GM12878 (cell line): ENCODE measurements around the gene ELMOD2. TPM values are rescaled to one million over a fixed set of nuclear protein-coding genes. Genes with fewer than 3 reads are reported as not detected.

Experiments used
- CBFB ChIP-seq: IDR thresholded peaks from 2 replicates; pipeline ENCODE4 v1.6.1; 2016; ENCODE audit warnings: antibody characterized with exemption, low read depth
- CUX1 ChIP-seq: IDR thresholded peaks from 2 replicates; pipeline ENCODE4 v1.6.1; 2012; ENCODE audit warnings: improper control_type of control experiment, low read depth, low read length; ENCODE audit not compliant: insufficient replicate concordance
- EZH2 ChIP-seq: IDR thresholded peaks from 2 replicates; pipeline ENCODE4 v1.6.1; 2012; ENCODE audit warnings: low read depth, mild to moderate bottlenecking, control low read depth, inconsistent platforms, low read length, borderline replicate concordance; ENCODE audit not compliant: control insufficient read depth
- FOS ChIP-seq: IDR thresholded peaks from 3 replicates; pipeline ENCODE4 v1.6.1; 2011; ENCODE audit warnings: borderline replicate concordance; ENCODE audit not compliant: insufficient read length; ENCODE audit errors: extremely low read depth
- HDGF ChIP-seq: fragments of 450-650 bp; IDR thresholded peaks from 2 replicates; pipeline ENCODE4 v1.6.1; 2016; ENCODE audit warnings: antibody characterized with exemption
- MAX ChIP-seq: IDR thresholded peaks from 2 replicates; pipeline ENCODE4 v1.6.1; 2012; ENCODE audit warnings: low read depth, low read length, improper control_type of control experiment
- MLLT1 ChIP-seq: fragments of 450-650 bp; IDR thresholded peaks from 2 replicates; pipeline ENCODE4 v1.6.1; 2016; ENCODE audit warnings: mild to moderate bottlenecking
- NKRF ChIP-seq: fragments of 450-650 bp; conservative IDR thresholded peaks from 2 replicates; pipeline ENCODE4 v1.6.1; 2017; ENCODE audit warnings: mild to moderate bottlenecking, moderate library complexity
- NR2C1 ChIP-seq: fragments of 450-650 bp; IDR thresholded peaks from 2 replicates; pipeline ENCODE4 v1.6.1; 2017; ENCODE audit warnings: antibody characterized with exemption, mild to moderate bottlenecking, moderate library complexity
- RELA ChIP-seq: fragments of 450-650 bp; IDR thresholded peaks from 2 replicates; pipeline ENCODE4 v1.8.0; 2014; ENCODE audit warnings: borderline replicate concordance; ENCODE audit not compliant: partially characterized antibody
- STAT3 ChIP-seq: IDR thresholded peaks from 2 replicates; pipeline ENCODE4 v1.6.1; 2011; ENCODE audit warnings: low read depth, low read length, improper control_type of control experiment
- USF2 ChIP-seq: IDR thresholded peaks from 2 replicates; pipeline ENCODE4 v1.6.1; 2011; ENCODE audit warnings: low read depth, low read length, improper control_type of control experiment, borderline replicate concordance
- ZNF592 ChIP-seq: fragments of 450-650 bp; IDR thresholded peaks from 2 replicates; pipeline ENCODE4 v1.6.1; 2017; ENCODE audit warnings: mild to moderate bottlenecking, moderate library complexity
- ZZZ3 ChIP-seq: IDR thresholded peaks from 2 replicates; pipeline ENCODE4 v1.6.1; 2011; ENCODE audit warnings: low read depth; ENCODE audit not compliant: control insufficient read depth, insufficient read length
- polyA plus RNA-seq, 11 experiments: library from polyadenylated mRNA; depleted of rRNA in 4 of 11; unstranded in 6 of 11; stranded (reverse) in 5 of 11; fragments of >200 nt; fragmentation: Nextera tagmentation in 4 of 11; fragmentation: Illumina TruSeq in 1 of 11; extraction: Ambion mirVana in 4 of 11; extraction: Trizol in 1 of 11; gene quantifications; 1 replicate in 1 of 11; 2 replicates in 10 of 11; pipeline versions ENCODE4 v1.2.1 to v1.2.3, GENCODE V29; 2011 to 2016; ENCODE audit warnings: inconsistent platforms in 2 of 11, missing spikeins in 2 of 11, low read depth in 1 of 11
- total RNA-seq, 4 experiments: library from RNA; depleted of rRNA in 3 of 4; stranded (reverse); fragments of >200 nt in 3 of 4; fragmentation: Illumina TruSeq in 1 of 4; extraction: Trizol in 1 of 4; gene quantifications; 2 replicates each; pipeline versions ENCODE4 v1.2.1 to v1.2.3, GENCODE V29; 2013 to 2021

The ELMOD2 gene
- total and polyA plus RNA-seq, 10 of the 15 experiments (the other 5 are each of a cell fraction or from before 2014, with no cell fraction given), result 6.5 to 16.7 (median 12.7) TPM

GRCh38 chr4:140556372-140557085 is 32.6 kb downstream of the ELMOD2 start (continued):
- TF ChIP-seq USF2 (no peak), NR2C1 (no peak), MAX (no peak), HDGF (no peak), RELA (peak; percentile 34), NKRF (no peak), CUX1 (no peak), MLLT1 (peak; percentile 66), ZNF592 (no peak), STAT3 (no peak), EZH2 (no peak), FOS (no peak), ZZZ3 (no peak), CBFB (peak; percentile 87)
